Lower leg skin (tissue), 3 donors: ENCODE measurements around the gene MCM5.

Experiments
- POLR2A ChIP-seq, 2 donors: fragments of 450-650 bp; IDR thresholded peaks; one replicate each; pipeline ENCODE4 v1.6.1; 2016 to 2017; ENCODE audit warnings: antibody characterized with exemption in 2 of 2, mild to moderate bottlenecking in 1 of 2, moderate library complexity in 1 of 2
- TF ChIP-seq, protein P1 (sequence below), 3 donors: fragments of 450-650 bp; IDR thresholded peaks; one replicate each; pipeline ENCODE4 v1.5.1; 2016; ENCODE audit warnings: antibody characterized with exemption in 3 of 3, mild to moderate bottlenecking in 3 of 3, moderate library complexity in 2 of 3

DNA sequence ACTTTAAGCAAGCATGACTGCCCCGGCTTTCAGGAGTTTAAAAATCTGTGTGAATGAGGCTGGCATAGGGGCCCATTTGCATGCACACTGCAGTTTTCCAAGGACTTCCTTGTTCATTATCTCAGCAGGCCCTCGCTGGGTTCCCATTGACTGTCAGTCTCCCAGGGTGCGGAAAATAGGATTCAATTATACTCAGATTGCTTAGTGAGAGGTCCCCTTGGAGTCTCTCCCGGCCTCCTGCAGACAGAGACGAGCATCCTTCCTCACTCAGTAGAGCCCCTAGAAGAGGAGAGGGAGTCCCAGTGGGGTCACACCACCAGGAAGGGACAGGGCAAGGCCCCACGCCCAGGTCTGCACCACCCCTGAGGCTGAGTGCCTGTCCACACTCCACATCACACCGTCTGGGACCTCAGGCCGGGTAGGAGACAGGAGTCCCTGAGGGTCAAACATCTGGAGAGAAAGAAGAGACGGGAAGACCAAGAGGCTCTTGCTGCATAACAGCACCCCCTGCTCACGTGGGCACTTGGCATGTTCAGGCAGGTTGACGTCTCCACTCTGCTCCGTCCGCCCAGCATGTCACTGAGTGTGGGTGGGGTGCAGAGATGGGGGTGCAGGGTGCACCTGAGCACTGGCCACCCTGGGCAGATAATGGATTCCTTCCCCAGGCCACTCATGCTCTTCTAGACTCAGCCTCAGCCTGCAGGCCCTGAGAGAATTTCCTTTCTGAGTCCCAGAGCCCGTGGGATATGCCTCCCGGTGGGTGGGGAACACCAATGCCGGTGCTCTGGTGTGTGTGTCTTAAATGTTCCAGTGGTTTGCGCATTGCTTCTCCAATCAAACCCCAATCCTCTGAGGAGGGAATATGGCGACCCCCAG, 58.8 kb downstream of the MCM5 start:
- TF ChIP-seq POLR2A (IDR thresholded peaks at IDR 0.05): no peak
- TF ChIP-seq, protein P1, sequence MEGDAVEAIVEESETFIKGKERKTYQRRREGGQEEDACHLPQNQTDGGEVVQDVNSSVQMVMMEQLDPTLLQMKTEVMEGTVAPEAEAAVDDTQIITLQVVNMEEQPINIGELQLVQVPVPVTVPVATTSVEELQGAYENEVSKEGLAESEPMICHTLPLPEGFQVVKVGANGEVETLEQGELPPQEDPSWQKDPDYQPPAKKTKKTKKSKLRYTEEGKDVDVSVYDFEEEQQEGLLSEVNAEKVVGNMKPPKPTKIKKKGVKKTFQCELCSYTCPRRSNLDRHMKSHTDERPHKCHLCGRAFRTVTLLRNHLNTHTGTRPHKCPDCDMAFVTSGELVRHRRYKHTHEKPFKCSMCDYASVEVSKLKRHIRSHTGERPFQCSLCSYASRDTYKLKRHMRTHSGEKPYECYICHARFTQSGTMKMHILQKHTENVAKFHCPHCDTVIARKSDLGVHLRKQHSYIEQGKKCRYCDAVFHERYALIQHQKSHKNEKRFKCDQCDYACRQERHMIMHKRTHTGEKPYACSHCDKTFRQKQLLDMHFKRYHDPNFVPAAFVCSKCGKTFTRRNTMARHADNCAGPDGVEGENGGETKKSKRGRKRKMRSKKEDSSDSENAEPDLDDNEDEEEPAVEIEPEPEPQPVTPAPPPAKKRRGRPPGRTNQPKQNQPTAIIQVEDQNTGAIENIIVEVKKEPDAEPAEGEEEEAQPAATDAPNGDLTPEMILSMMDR (IDR thresholded peaks at IDR 0.05): no peak
